HG03432 (cell line): ENCODE data around the gene SYTL2.
A peak's percentile ranks its signal among the peaks of the same experiment; 100 is the strongest.
"Not testable (repeated sequence)": the region's sequence is repeated elsewhere in the genome, so short reads cannot be mapped to it uniquely, and the experiment has no call there.

Source experiments
- ATAC-seq: cut with Tn5 transposase; IDR thresholded peaks from one replicate; pipeline ENCODE4 v1.9.1; 2021; ENCODE audit warnings: mild to moderate bottlenecking, moderate library complexity; ENCODE audit not compliant: unreplicated experiment

Gene SYTL2

DNA sequence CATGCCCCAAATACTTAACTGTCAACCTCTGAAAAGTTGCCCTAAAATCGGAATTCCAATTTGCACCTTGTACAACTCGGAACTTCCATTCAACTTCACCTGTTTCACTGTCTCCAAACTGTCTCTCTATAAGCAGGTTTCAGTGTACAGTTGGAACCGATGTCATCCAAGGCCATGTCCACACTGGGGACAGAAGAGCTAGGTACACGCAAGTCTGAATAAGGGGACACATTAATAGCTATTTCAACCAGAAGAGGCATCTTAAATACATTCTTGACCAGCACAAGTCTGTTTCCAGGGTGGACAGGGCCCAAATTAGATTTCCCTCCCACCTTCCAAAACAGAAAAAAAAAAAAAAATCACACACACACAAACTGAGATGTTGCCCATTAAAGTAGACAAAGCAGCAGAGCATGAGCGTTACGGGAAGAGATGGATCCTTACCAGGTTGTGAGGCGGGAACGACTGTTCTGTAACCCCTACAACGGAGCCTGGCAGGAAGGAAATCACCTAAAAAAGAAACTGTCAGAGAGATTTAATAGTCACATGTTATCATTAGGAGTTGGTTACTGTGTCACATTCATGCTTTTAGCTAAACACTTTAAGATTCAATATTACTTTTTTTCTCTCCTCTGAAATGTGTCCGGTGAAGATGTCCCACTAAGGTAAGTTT is 147.7 kb downstream of the SYTL2 start:
- no peak for ATAC-seq

DNA sequence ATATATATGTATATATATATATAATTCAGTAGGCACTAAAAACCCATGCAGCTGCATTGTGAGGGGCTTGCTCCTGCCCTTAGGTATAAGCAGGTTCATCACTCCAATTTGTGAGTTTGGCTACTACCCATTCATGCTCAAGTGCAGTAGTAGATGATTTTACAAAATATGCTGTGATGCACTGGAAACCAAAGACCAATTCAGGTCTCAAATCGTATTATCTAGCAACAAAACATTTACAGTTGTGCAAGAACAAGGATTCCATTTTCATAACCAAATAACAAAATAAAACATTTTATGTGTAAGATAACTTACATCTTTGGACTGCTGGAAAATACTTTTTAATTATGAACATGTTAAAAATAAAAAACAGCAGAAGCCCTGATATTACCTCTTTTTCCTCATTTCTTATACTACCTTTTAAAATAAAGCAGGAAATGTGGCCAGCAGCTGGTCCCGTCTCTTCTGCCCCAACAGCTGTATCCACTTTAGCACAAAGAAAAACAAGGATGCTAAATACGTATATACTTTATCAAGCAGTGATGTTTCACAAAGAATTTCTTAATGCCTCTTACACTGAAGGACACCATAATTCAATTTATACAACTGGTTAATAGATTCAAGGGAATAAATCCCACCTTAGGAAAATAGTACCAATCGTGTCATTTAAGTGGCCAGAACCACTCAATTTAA is 148.8 kb downstream of the SYTL2 start:
- no peak for ATAC-seq

DNA sequence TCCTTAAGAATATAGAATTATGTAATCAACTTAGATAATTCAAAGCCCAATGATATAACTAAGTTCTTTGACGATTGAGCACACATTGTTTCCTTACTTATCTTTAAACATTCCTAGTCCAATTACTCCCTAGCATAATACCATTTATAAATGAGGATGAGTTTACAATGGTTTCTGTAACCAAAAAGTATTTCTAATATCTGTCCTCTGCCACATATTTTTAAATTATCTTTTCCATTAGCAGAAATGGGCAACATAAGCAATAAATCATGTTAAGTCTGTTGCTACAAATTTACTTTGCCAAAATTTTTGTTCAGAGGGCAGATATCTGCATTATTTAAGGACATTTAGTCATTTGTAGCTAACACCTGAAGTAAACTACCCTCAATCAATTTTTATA is 152.8 kb downstream of the SYTL2 start:
- no peak for ATAC-seq

DNA sequence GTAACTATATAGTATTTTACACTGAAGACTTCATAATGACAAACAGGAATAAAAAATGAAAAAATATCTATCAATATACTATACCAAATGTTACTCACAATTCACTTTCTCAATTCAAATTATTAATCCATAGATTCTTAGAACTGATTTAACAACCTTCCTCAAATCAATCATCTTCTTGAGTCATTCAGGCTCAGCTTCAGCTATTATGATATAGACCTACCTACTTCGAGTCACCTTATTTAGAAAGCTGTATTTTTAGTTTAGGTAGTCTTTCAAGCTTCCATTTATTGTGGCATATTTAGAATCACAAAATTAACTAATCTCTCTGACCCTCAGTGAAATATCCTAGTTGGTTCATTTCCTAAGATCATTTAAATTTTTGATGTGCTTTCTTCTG is 154.2 kb downstream of the SYTL2 start:
- no peak for ATAC-seq

DNA sequence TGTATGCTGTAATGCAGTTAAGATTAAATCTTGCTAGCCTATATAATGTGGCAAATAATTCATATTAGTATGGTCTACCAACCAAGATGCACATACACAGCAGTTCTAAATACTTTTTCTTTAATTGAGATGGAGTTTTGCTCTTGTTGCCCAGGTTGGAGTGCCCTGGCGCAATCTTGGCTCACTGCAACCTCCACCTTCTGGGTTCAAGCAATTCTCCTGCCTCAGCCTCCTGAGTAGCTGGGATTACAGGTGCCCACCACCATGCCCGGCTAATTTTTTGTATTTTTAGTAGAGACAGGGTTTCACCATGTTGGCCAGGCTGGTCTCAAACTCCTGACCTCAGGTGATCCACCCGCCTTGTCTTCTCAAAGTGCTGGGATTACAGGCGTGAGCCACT is 156.6 kb downstream of the SYTL2 start:
- not testable (repeated sequence) for ATAC-seq

DNA sequence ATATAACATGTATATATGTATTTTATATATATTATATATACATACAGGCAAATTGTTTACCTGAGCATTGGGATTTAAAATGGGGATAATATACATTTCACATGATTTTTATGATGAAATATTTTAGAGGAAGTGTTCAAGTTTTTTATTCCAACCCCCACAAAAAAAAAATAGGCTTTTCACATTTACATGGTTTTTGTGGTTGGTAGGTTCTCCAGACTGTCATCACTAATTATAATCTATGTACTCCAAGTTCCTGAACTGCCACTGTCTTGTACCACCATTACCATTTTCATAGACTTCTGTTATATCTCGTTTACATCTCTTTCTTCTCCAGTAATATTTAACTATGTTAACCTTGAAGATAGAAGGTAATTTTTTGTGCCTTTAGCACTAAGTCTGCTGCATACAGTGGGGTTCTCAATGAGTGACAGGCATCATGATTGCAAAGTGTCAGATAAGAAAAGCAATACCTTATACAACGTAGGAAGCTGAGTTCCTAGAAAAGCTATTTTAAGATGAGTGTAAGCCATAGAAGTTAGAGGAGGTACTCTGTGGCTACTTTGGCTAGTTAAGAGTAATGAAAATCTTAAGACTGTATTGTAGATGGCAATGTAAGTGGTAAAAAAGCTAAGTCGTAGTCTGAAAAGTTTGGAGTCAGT is 158.0 kb downstream of the SYTL2 start:
- no peak for ATAC-seq

DNA sequence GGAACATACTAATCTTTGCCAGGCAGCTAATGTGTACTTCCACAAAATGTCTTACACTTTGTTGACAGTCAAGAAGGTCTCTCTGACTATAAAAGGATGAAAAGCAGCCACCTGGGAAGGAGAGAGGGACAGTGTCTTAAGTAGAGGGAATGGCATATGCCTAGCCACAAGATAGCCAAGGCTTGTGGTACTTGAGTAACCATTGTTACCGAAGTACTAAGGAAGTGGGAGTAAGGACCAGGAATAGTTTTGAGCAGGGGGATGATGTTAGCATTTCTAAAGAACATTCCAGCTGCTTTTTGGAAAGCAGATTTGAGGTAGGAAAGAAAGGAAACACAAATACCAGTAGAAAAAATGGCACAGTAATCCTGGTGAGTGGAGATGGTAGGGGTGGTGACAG is 159.8 kb downstream of the SYTL2 start:
- ATAC-seq, result no peak

DNA sequence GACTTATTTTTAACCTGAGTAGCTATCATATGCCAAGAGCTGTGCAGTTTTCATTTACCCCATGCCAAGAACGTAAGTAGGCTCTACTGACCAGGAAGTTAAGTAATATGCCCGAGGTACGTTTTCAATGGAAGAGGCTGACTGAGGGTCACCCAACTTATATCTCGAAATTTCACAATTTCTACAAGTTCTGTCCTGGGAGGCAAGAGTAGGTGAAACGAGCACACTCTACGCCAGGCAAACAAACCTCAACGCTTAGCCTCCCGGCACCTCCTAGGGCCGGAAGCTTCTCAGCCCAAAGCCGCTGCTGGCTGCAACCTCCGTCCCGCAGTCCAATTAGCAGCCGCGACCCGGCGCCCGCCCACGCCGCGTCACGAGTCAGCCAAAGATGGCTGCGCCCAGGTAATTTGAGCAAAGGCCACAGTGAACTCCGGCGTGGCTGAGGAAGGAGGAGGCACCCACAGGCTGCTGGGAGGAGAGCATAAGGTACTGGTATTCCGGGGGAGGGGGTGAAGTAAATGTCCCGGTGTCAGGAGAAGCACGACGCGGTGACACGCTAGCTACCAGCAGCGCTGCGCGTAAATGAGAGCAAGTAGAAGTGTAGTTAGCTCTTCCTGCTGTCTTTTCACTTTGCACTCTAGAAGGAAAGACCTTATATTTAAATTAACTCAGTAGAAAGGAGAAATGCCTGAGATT is 163.2 kb downstream of the SYTL2 start, which contains the start of gene TMEM126A:
Gene TMEM126A (plus strand): TSS at position 364 of the 696 bp plus-strand sequence. CDS start 2,289 bp downstream, outside the sequence.
- peak; percentile 100 for ATAC-seq

DNA sequence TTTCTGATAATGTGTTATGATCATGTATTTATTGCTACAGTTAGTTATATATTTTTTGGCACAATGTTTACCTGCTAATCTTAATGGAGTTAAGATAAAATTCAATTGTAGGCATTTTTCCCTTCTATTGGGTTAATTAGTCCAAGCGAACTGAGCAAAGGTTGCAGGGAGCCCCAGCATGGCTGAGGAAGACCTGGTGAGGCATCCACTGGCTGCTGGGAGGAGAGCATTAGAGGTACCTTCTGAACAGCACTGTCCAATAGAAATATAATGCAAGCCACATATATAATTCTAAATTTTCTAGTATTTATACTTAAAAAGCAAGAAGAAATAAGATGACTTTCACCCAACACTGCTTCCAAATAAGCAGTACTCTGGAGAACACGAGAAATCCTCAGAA is 163.9 kb downstream of the SYTL2 start:
- no peak for ATAC-seq
